Colonic mucosa (tissue), 4 donors: ENCODE measurements around the gene DNAH7. TPM values are rescaled to one million over a fixed set of nuclear protein-coding genes. Genes with fewer than 3 reads are reported as not detected.

Source experiments
- DNase-seq: peaks from one replicate; pipeline ENCODE4 v3.0.0-alpha.2; 2020
- H3K27ac ChIP-seq: fragments of 200-600 bp; one replicate; pipeline ENCODE4 v1.8.0; 2021
- H3K27me3 ChIP-seq: fragments of 200-600 bp; one replicate; pipeline ENCODE4 v1.8.0; 2021
- H3K36me3 ChIP-seq: fragments of 200-600 bp; one replicate; pipeline ENCODE4 v1.8.0; 2021
- H3K4me1 ChIP-seq: fragments of 200-600 bp; one replicate; pipeline ENCODE4 v1.8.0; 2021; ENCODE audit warnings: mild to moderate bottlenecking
- H3K4me3 ChIP-seq: fragments of 200-600 bp; one replicate; pipeline ENCODE4 v1.8.0; 2021
- H3K9ac ChIP-seq, 2 donors: one replicate each; pipeline ENCODE4 v1.7.0; 2013; ENCODE audit warnings: control low read depth in 2 of 2, low read depth in 2 of 2, low read length in 2 of 2
- H3K9me3 ChIP-seq: fragments of 200-600 bp; one replicate; pipeline ENCODE4 v1.8.0; 2021
- CTCF ChIP-seq: fragments of 200-600 bp; IDR thresholded peaks from one replicate; pipeline ENCODE4 v1.8.0; 2022; ENCODE audit warnings: antibody characterized with exemption, mild to moderate bottlenecking
- intact Hi-C: fragments of 100-400 bp; cut with DNase I; formaldehyde crosslinking; loops from one replicate; pipeline ENCODE4 v1.14.1; 2022
- total RNA-seq, 2 donors: library from RNA; stranded (reverse); fragmentation: NEBNext Ultra II Directional in 1 of 2; extraction: Animal tissue kit (Norgen Biotek cat#: 25700) in 1 of 2; gene quantifications; one replicate each; pipeline ENCODE4 v1.2.1, GENCODE V29; 2021
- donor health status: healthy.
- donor health status: DM: no; HTN: no; CAD: no.
- donor health status: DM: no; HTN: no; CAD: no.

Gene DNAH7
- total RNA-seq, 2 donors from 2014 or later: 0.91 to 2.0 TPM

GRCh38 chr2:195709901-195710806, 358.5 kb downstream of the DNAH7 start:
- intact Hi-C loops: no loop called here
- no peak for DNase-seq
- H3K9me3 ChIP-seq: no peaks in the 10 kb centered on the region
- H3K4me3 ChIP-seq: no peak overlapping the region
- no peaks in the 10 kb centered on the region for H3K4me1 ChIP-seq
- no peak for TF ChIP-seq CTCF
- H3K27ac ChIP-seq: no peak overlapping the region
- H3K9ac ChIP-seq: no peak overlapping the region
- no peaks in the 10 kb centered on the region for H3K27me3 ChIP-seq
- H3K36me3 ChIP-seq: no peaks in the 10 kb centered on the region

GRCh38 chr2:195706161-195706900, 362.3 kb downstream of the DNAH7 start:
- H3K36me3 ChIP-seq: no peaks in the 10 kb centered on the region
- TF ChIP-seq CTCF: no peak
- H3K9ac ChIP-seq: no peak overlapping the region
- no peak overlapping the region for H3K27ac ChIP-seq
- no peaks in the 10 kb centered on the region for H3K9me3 ChIP-seq
- no peaks in the 10 kb centered on the region for H3K4me1 ChIP-seq
- DNase-seq: no peak
- intact Hi-C loops: no loop called here
- H3K4me3 ChIP-seq: no peak overlapping the region
- H3K27me3 ChIP-seq: no peaks in the 10 kb centered on the region

GRCh38 chr2:195700480-195700879, 368.2 kb downstream of the DNAH7 start:
- Histone ChIP-seq H3K9ac (no peak overlapping the region), H3K36me3 (no peaks in the 10 kb centered on the region), H3K4me3 (no peak overlapping the region), H3K9me3 (peaks cover 2% of the 10 kb centered on the region), H3K27me3 (no peaks in the 10 kb centered on the region), H3K27ac (no peak overlapping the region), H3K4me1 (no peaks in the 10 kb centered on the region)
- no peak for TF ChIP-seq CTCF
- no peak for DNase-seq
- intact Hi-C loops: no loop called here

DNA sequence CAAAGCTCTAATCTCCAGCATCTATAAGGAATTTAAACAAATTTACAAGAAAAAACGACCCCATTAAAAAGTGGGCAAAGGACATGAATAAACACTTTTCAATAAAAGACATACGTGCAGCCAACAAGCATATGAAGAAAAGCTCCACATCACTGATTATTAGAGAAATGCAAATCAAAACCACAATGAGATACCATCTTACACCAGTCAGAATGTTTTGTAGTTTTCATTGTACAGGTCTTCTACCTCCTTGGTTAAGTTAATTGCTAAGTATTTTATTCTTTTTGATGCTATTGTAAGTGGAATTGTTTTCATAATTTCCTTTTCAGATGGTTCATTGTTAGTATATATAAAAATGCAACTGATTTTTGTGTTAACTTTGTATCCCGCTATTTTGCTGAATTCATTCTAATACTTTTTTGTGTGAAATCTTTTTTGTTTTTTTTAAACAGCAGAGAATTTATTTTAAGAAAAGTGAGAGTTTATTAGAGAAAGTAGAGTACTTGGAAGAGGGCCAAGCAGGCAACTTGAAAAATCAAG, 370.9 kb downstream of the DNAH7 start:
- H3K36me3 ChIP-seq: no peaks in the 10 kb centered on the region
- no peak for TF ChIP-seq CTCF
- H3K9ac ChIP-seq: no peak overlapping the region
- DNase-seq: no peak
- intact Hi-C loops: no loop called here
- no peaks in the 10 kb centered on the region for H3K27me3 ChIP-seq
- peaks cover 2% of the 10 kb centered on the region for H3K9me3 ChIP-seq
- no peak overlapping the region for H3K4me3 ChIP-seq
- H3K4me1 ChIP-seq: no peaks in the 10 kb centered on the region
- no peak overlapping the region for H3K27ac ChIP-seq

- Histone ChIP-seq H3K36me3 (no peaks in the 10 kb centered on the region), H3K4me3 (no peak overlapping the region), H3K27ac (no peak overlapping the region), H3K9me3 (peaks cover 2% of the 10 kb centered on the region), H3K27me3 (no peaks in the 10 kb centered on the region), H3K9ac (no peak overlapping the region), H3K4me1 (no peaks in the 10 kb centered on the region)
- no peak for TF ChIP-seq CTCF
- intact Hi-C loops: no loop called here
- DNase-seq: no peak
These were observed 372.6 kb downstream of the DNAH7 start for GRCh38 chr2:195696012-195696411.
